GM23338 (cell line): ENCODE measurements around the gene TTLL5.

Experiments
- POLR2AphosphoS5 ChIP-seq: IDR thresholded peaks from 2 replicates; pipeline ENCODE4 v1.6.1; 2016; ENCODE audit warnings: antibody characterized with exemption, low read depth
- STAT1 ChIP-seq: IDR thresholded peaks from one replicate; pipeline ENCODE4 v1.6.1; 2016; ENCODE audit warnings: antibody characterized with exemption; ENCODE audit not compliant: unreplicated experiment
- TF ChIP-seq, protein P1 (sequence below), 2 experiments: fragments of 200-600 bp in 1 of 2; sonication (generic) in 1 of 2; conservative IDR thresholded peaks; 2 replicates each; pipeline versions ENCODE4 v1.5.1 to v1.6.1; 2016 to 2017; ENCODE audit warnings: antibody characterized with exemption in 2 of 2, low read depth in 2 of 2, mild to moderate bottlenecking in 2 of 2, moderate library complexity in 1 of 2

GRCh38 chr14:75832621-75833297, 171.7 kb downstream of the TTLL5 start:
- TF ChIP-seq POLR2AphosphoS5 (no peak), STAT1 (no peak)
- TF ChIP-seq, protein P1, sequence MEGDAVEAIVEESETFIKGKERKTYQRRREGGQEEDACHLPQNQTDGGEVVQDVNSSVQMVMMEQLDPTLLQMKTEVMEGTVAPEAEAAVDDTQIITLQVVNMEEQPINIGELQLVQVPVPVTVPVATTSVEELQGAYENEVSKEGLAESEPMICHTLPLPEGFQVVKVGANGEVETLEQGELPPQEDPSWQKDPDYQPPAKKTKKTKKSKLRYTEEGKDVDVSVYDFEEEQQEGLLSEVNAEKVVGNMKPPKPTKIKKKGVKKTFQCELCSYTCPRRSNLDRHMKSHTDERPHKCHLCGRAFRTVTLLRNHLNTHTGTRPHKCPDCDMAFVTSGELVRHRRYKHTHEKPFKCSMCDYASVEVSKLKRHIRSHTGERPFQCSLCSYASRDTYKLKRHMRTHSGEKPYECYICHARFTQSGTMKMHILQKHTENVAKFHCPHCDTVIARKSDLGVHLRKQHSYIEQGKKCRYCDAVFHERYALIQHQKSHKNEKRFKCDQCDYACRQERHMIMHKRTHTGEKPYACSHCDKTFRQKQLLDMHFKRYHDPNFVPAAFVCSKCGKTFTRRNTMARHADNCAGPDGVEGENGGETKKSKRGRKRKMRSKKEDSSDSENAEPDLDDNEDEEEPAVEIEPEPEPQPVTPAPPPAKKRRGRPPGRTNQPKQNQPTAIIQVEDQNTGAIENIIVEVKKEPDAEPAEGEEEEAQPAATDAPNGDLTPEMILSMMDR (conservative IDR thresholded peaks at IDR 0.05; ENCODE audit: low read depth in 2 of 2), result no peak
